T-helper 9 cell (primary cell): ENCODE data around the gene AKAP6.

Experiments
- DNase-seq: peaks from one replicate; pipeline ENCODE4 v3.0.0-alpha.2; 2020

AKAP6 gene

GRCh38 chr14:32330351-32331111 is 1.4 kb downstream of the AKAP6 start:
- no peak for DNase-seq

GRCh38 chr14:32331206-32331605 is 2.1 kb downstream of the AKAP6 start:
- no peak for DNase-seq

- DNase-seq: no peak
Observed at GRCh38 chr14:32332415-32333316, 3.6 kb downstream of the AKAP6 start.

- DNase-seq: no peak
Observed at GRCh38 chr14:32336702-32337101, 7.6 kb downstream of the AKAP6 start.

GRCh38 chr14:32337759-32338158 is 8.7 kb downstream of the AKAP6 start:
- DNase-seq: no peak

- DNase-seq: no peak
Observed at GRCh38 chr14:32339188-32339587, 10.1 kb downstream of the AKAP6 start.

- DNase-seq: no peak
Observed at GRCh38 chr14:32341947-32342846, 13.1 kb downstream of the AKAP6 start.

GRCh38 chr14:32342847-32343194 is 13.7 kb downstream of the AKAP6 start:
- no peak for DNase-seq

GRCh38 chr14:32343926-32344430 is 14.9 kb downstream of the AKAP6 start:
- DNase-seq: no peak

GRCh38 chr14:32345311-32345791 is 16.3 kb downstream of the AKAP6 start:
- no peak for DNase-seq

- no peak for DNase-seq
Observed at GRCh38 chr14:32349322-32349721, 20.2 kb downstream of the AKAP6 start.

GRCh38 chr14:32350020-32350419 is 20.9 kb downstream of the AKAP6 start:
- no peak for DNase-seq

GRCh38 chr14:32352631-32353030 is 23.5 kb downstream of the AKAP6 start:
- no peak for DNase-seq

GRCh38 chr14:32354716-32355115 is 25.6 kb downstream of the AKAP6 start:
- DNase-seq: no peak

- DNase-seq: no peak
Observed at GRCh38 chr14:32358781-32359180, 29.7 kb downstream of the AKAP6 start.

GRCh38 chr14:32361674-32362073 is 32.6 kb downstream of the AKAP6 start:
- no peak for DNase-seq

GRCh38 chr14:32363761-32364160 is 34.7 kb downstream of the AKAP6 start:
- no peak for DNase-seq

GRCh38 chr14:32364941-32365340 is 35.8 kb downstream of the AKAP6 start:
- no peak for DNase-seq

- DNase-seq: no peak
Observed at GRCh38 chr14:32366256-32366879, 37.3 kb downstream of the AKAP6 start.

- no peak for DNase-seq
Observed at GRCh38 chr14:32366986-32367385, 37.9 kb downstream of the AKAP6 start.

- no peak for DNase-seq
Observed at GRCh38 chr14:32367516-32367915, 38.4 kb downstream of the AKAP6 start.

- DNase-seq: no peak
Observed at GRCh38 chr14:32368107-32368506, 39.0 kb downstream of the AKAP6 start.
